LNCAP (cell line): Measurements from ENCODE around the gene SHB.

Source experiments
- CTCF ChIP-seq: fragments of 450-650 bp; IDR thresholded peaks from 2 replicates; pipeline ENCODE4 v1.5.1; 2017; ENCODE audit warnings: mild to moderate bottlenecking

SHB gene

DNA sequence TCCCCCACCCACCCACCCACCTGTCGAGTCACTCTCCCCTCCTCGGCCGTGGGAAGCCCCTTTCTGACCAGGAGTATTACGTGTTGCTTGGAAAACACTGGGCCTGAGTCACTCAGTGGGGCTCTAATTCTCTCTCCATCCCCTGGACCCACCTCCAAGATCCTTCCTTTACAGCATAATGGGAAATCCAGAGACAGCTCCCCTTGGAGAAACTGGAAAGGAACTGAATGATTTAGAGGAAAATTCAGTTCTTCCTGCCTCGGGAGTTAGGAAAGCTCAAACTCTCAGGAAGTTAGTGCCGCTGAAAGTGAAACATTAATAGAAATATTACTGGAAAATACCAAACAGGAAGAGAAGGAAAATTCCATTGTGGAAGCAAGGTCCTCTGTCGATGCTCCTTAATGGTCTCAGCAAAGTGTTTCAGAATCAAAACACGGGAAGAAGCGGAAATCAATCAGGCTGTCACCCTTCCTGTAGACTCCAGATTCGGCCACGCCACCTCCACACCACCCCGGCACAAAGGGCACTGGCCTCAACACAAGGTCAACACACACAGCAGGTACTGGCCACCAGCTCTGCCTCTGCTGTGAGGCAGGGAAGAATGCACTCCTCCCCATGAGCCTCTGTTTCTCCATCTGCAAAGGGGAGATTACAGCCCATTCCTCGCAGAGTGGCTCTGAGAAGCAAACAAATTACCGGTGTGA is 9.6 kb downstream of the SHB start:
- no peak for TF ChIP-seq CTCF

GRCh38 chr9:38058452-38059232 is 10.4 kb downstream of the SHB start:
- TF ChIP-seq CTCF, result no peak

GRCh38 chr9:38057416-38058195 is 11.4 kb downstream of the SHB start:
- TF ChIP-seq CTCF, result no peak

- TF ChIP-seq CTCF, result no peak
Measured at GRCh38 chr9:38054653-38055052, 14.4 kb downstream of the SHB start.

DNA sequence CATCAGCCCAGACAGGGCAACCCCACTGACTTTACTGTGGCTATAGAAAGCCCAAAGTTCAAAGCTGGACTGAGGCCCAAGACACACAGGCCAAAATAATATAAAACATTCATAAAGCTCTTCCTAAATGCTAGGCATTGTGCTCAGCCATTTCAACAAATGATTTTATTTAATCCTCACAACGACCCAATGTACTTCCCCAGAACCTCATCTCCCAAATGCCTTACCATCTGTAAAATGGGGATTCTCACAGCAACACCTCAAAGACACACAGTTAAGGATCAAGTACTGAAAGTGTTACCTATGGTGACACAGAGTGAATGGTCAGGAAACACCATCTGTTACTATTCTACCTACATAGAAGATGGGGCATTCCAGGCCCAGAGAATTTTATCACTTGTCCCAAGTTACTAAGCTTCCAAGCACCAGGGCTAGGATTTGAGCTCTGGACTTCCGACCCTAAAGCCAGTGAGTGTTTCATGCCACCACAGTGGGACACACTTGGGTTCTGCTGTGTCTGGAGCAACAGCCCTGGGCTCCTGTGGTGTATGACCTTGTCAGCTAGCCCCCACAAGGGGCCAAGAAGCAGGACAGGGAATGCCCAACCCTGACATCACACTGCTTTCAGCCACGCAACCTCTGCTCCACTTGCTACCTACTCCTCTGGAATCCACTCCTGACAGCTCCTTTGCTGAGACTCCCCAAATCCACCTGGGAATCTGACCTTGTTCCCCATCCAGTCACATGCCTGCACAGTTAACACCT is 15.1 kb downstream of the SHB start:
- no peak for TF ChIP-seq CTCF

GRCh38 chr9:38051780-38052546 is 17.1 kb downstream of the SHB start:
- TF ChIP-seq CTCF, result no peak
